CD4-positive, alpha-beta T cell treated with Interleukin-17A for 1 hour (primary cell): ENCODE measurements around the gene PFN1.

Experiments
- DNase-seq: peaks from one replicate; pipeline ENCODE4 v3.0.0-alpha.2; 2020

The PFN1 gene

GRCh38 chr17:4895657-4896331 lies 52.5 kb downstream of the PFN1 start:
- no peak for DNase-seq
